Thymus (tissue), 11 donors: Measurements from ENCODE around the gene KRT6C. TPM values are rescaled to one million over a fixed set of nuclear protein-coding genes. Genes with fewer than 3 reads are reported as not detected.

Source experiments
- DNase-seq, 9 donors: peaks; one replicate each; pipeline ENCODE4 v3.0.0-alpha.2; 2013; ENCODE audit warnings: low spot score in 9 of 9, low read depth in 6 of 9, missing footprints in 1 of 9
- H3K27ac ChIP-seq, 2 donors: one replicate each; pipeline ENCODE4 v1.5.1; 2013; ENCODE audit warnings: control low read depth in 1 of 2, low read depth in 1 of 2, low read length in 1 of 2, mild to moderate bottlenecking in 1 of 2, moderate library complexity in 1 of 2
- H3K27me3 ChIP-seq, 2 donors: one replicate each; pipeline ENCODE4 v1.5.1; 2013; ENCODE audit warnings: low read length in 1 of 2; ENCODE audit not compliant: control insufficient read depth in 2 of 2, insufficient read depth in 1 of 2
- H3K36me3 ChIP-seq, 2 donors: one replicate each; pipeline ENCODE4 v1.5.1; 2013; ENCODE audit warnings: low read length in 1 of 2, mild to moderate bottlenecking in 1 of 2, moderate library complexity in 1 of 2; ENCODE audit not compliant: control insufficient read depth in 2 of 2, insufficient read depth in 2 of 2
- H3K4me1 ChIP-seq, 2 donors: one replicate each; pipeline ENCODE4 v1.5.1; 2013; ENCODE audit warnings: low read length in 2 of 2; ENCODE audit not compliant: control insufficient read depth in 2 of 2, insufficient read depth in 2 of 2
- H3K4me3 ChIP-seq, 2 donors: one replicate each; pipeline ENCODE4 v1.5.1; 2013; ENCODE audit warnings: low read length in 2 of 2, control low read depth in 1 of 2, mild to moderate bottlenecking in 1 of 2
- H3K9me3 ChIP-seq, 2 donors: one replicate each; pipeline ENCODE4 v1.5.1; 2013; ENCODE audit warnings: low read length in 1 of 2, mild to moderate bottlenecking in 1 of 2; ENCODE audit not compliant: control insufficient read depth in 2 of 2, insufficient read depth in 1 of 2
- WGBS: extraction: QIAGEN DNeasy Blood & Tissue Kit; methylation state at CpG from one replicate; pipeline ENCODE4 v1.1.7; 2013; 5-methylcytosine and 5-hydroxymethylcytosine counted together
- polyA plus RNA-seq: library from polyadenylated mRNA; stranded (reverse); fragments of 200-250 nt; gene quantifications from one replicate; pipeline ENCODE4 v1.2.3, GENCODE V29; 2013
- total RNA-seq: library from RNA; stranded (reverse); fragments of 120-200 nt; gene quantifications from one replicate; pipeline ENCODE4 v1.2.4, GENCODE V29; 2013
- donor health status: healthy.

The KRT6C gene
- total and polyA plus RNA-seq, 2 donors: 0.28 to 23.5 TPM

GRCh38 chr12:52517005-52517835 is 43.6 kb upstream of the KRT6C start:
- H3K27ac ChIP-seq: peak overlapping the region in 1 of 2 donors; percentile 25
- H3K27me3 ChIP-seq: no peaks in the 10 kb centered on the region
- peaks cover 0 to 11% of the 10 kb centered on the region in 2 donors for H3K4me1 ChIP-seq
- DNase-seq: no peak
- H3K9me3 ChIP-seq: no peaks in the 10 kb centered on the region
- 94% methylated on average over 14 of the region's 14 CpGs for WGBS
- H3K4me3 ChIP-seq: peak overlapping the region in 1 of 2 donors; percentile 12
- H3K36me3 ChIP-seq: peaks cover 0 to 5% of the 10 kb centered on the region in 2 donors

GRCh38 chr12:52515927-52516831 is 42.6 kb upstream of the KRT6C start:
- Histone ChIP-seq H3K36me3 (peaks cover 0 to 5% of the 10 kb centered on the region in 2 donors), H3K4me1 (peaks cover 0 to 4% of the 10 kb centered on the region in 2 donors), H3K4me3 (no peak overlapping the region), H3K27me3 (no peaks in the 10 kb centered on the region), H3K27ac (peak overlapping the region in 1 of 2 donors; percentile 25), H3K9me3 (no peaks in the 10 kb centered on the region)
- 92% methylated on average over 15 of the region's 15 CpGs for WGBS
- DNase-seq: no peak

- Histone ChIP-seq H3K27me3 (no peaks in the 10 kb centered on the region), H3K4me3 (no peak overlapping the region), H3K27ac (no peak overlapping the region), H3K9me3 (no peaks in the 10 kb centered on the region), H3K36me3 (peaks cover 0 to 5% of the 10 kb centered on the region in 2 donors), H3K4me1 (no peaks in the 10 kb centered on the region)
- no peak for DNase-seq
- WGBS: 94% methylated on average over 1 of the region's 1 CpG
Observed at GRCh38 chr12:52515319-52515646, 41.7 kb upstream of the KRT6C start.

- Histone ChIP-seq H3K4me3 (no peak overlapping the region), H3K9me3 (no peaks in the 10 kb centered on the region), H3K36me3 (peaks cover 0 to 5% of the 10 kb centered on the region in 2 donors), H3K27me3 (no peaks in the 10 kb centered on the region), H3K4me1 (no peaks in the 10 kb centered on the region), H3K27ac (no peak overlapping the region)
- no peak for DNase-seq
- WGBS: 95% methylated on average over 14 of the region's 14 CpGs
Observed at GRCh38 chr12:52514471-52515318, 41.1 kb upstream of the KRT6C start.

DNA sequence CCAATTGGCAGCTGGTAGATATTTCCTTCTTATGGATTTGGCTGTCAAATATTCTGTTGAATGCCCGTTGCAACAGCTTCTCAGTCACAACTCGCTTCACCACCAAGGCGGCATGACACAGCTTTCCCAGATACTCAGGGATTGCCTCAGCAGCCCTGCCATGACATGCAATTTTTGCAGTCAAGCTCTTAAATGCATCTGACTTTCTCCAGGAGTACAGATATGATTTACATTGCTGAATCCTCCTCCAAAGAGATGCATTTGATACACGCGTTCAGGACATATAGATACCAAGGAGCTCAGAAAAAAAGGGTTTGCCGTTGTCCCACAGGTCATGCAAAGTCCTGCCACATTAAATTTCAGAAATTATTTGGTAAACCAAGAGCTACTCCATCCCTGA is 40.1 kb upstream of the KRT6C start:
- DNase-seq: no peak
- H3K36me3 ChIP-seq: peaks cover 0 to 5% of the 10 kb centered on the region in 2 donors
- no peaks in the 10 kb centered on the region for H3K27me3 ChIP-seq
- no peaks in the 10 kb centered on the region for H3K9me3 ChIP-seq
- H3K4me3 ChIP-seq: no peak overlapping the region
- H3K27ac ChIP-seq: peak overlapping the region in 1 of 2 donors; percentile 3
- WGBS: 89% methylated on average over 6 of the region's 6 CpGs
- H3K4me1 ChIP-seq: no peaks in the 10 kb centered on the region

DNA sequence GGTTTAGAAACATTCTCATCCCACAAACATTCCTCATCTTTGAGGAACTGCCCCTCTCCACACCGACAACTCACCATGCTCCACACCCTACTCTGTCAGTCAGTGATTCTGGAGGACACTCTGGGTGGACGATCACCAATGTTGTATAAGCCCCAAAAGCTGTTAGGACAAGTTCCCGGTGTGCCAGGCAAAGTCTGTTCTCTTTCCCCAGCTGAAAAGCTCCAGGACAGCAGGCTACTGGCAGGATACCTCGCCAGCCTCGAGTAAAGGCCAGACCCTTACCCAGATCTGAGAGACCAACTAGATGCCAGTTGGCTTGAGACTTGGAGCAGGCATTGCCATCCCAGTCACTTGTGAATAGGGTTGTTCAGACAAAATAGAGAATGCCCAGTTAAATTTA is 34.6 kb upstream of the KRT6C start:
- 91% methylated on average over 5 of the region's 5 CpGs for WGBS
- H3K27ac ChIP-seq: no peak overlapping the region

GRCh38 chr12:52506858-52507715 is 33.5 kb upstream of the KRT6C start:
- Histone ChIP-seq H3K27me3 (peaks cover 0 to 2% of the 10 kb centered on the region in 2 donors), H3K4me3 (no peak overlapping the region), H3K27ac (no peak overlapping the region), H3K4me1 (no peaks in the 10 kb centered on the region), H3K36me3 (no peaks in the 10 kb centered on the region), H3K9me3 (no peaks in the 10 kb centered on the region)
- WGBS: 45% methylated on average over 4 of the region's 4 CpGs
- no peak for DNase-seq

More for the DNA sequence above, 34.6 kb upstream of the KRT6C start:
- no peak for DNase-seq
- Histone ChIP-seq H3K9me3 (no peaks in the 10 kb centered on the region), H3K36me3 (no peaks in the 10 kb centered on the region), H3K4me3 (no peak overlapping the region), H3K4me1 (no peaks in the 10 kb centered on the region), H3K27me3 (peaks cover 0 to 2% of the 10 kb centered on the region in 2 donors)

GRCh38 chr12:52502877-52503276 is 29.3 kb upstream of the KRT6C start:
- Histone ChIP-seq H3K4me1 (no peaks in the 10 kb centered on the region), H3K36me3 (no peaks in the 10 kb centered on the region), H3K27ac (no peak overlapping the region), H3K27me3 (peaks cover 0 to 4% of the 10 kb centered on the region in 2 donors), H3K4me3 (no peak overlapping the region), H3K9me3 (no peaks in the 10 kb centered on the region)
- DNase-seq: no peak
- WGBS: 92% methylated on average over 1 of the region's 1 CpG
